Right atrium auricular region (tissue), 2 donors: Measurements from ENCODE around the gene ADAMTS16. TPM values are rescaled to one million over a fixed set of nuclear protein-coding genes. Genes with fewer than 3 reads are reported as not detected.

Experiments
- DNase-seq: peaks from one replicate; pipeline ENCODE4 v3.0.0-alpha.2; 2019; ENCODE audit warnings: low spot score
- H3K27ac ChIP-seq, 2 donors: fragments of 200-600 bp; sonication (generic); 1 replicate in 1 of 2; 2 replicates in 1 of 2; pipeline ENCODE4 v1.5.1; 2016 to 2019
- H3K27me3 ChIP-seq, 2 donors: fragments of 200-600 bp; sonication (generic); one replicate each; pipeline versions ENCODE4 v1.5.1 to v1.6.0; 2017 to 2019
- H3K36me3 ChIP-seq: fragments of 200-600 bp; sonication (generic); one replicate; pipeline ENCODE4 v1.5.1; 2016
- H3K4me1 ChIP-seq, 2 donors: fragments of 200-600 bp; sonication (generic); one replicate each; pipeline versions ENCODE4 v1.5.1 to v1.6.0; 2017 to 2019
- H3K4me3 ChIP-seq, 2 donors: fragments of 200-600 bp; sonication (generic); 1 replicate in 1 of 2; 2 replicates in 1 of 2; pipeline ENCODE4 v1.5.1; 2017 to 2019; ENCODE audit warnings: mild to moderate bottlenecking in 1 of 2, moderate library complexity in 1 of 2
- H3K9me3 ChIP-seq, 2 donors: fragments of 200-600 bp; sonication (generic); one replicate each; pipeline ENCODE4 v1.5.1; 2019
- CTCF ChIP-seq, 2 donors: fragments of 200-600 bp; sonication (generic); IDR thresholded peaks; one replicate each; pipeline ENCODE4 v1.5.1; 2019; ENCODE audit warnings: antibody characterized with exemption in 2 of 2
- total RNA-seq, 2 donors: library from RNA; depleted of rRNA; stranded (reverse); fragments of >200 nt; gene quantifications; one replicate each; pipeline ENCODE4 v1.1.0, GENCODE V29; 2016

ADAMTS16 gene
- total RNA-seq, 2 donors from 2014 or later: not detected

- H3K4me3 ChIP-seq: no peak overlapping the region
- TF ChIP-seq CTCF (IDR thresholded peaks at IDR 0.05): no peak
- DNase-seq: no peak
- no peaks in the 10 kb centered on the region for H3K36me3 ChIP-seq
- no peaks in the 10 kb centered on the region for H3K9me3 ChIP-seq
- no peaks in the 10 kb centered on the region for H3K27me3 ChIP-seq
- no peak overlapping the region for H3K27ac ChIP-seq
- H3K4me1 ChIP-seq: no peaks in the 10 kb centered on the region
Observed at GRCh38 chr5:5105531-5105930, 34.6 kb upstream of the ADAMTS16 start.

- no peaks in the 10 kb centered on the region for H3K4me1 ChIP-seq
- no peak for DNase-seq
Observed at GRCh38 chr5:5116956-5117355, 23.2 kb upstream of the ADAMTS16 start.

GRCh38 chr5:5122776-5123175, 17.4 kb upstream of the ADAMTS16 start:
- Histone ChIP-seq H3K4me1 (no peaks in the 10 kb centered on the region), H3K27ac (no peak overlapping the region)
- no peak for TF ChIP-seq CTCF (IDR thresholded peaks at IDR 0.05)

More at GRCh38 chr5:5116956-5117355, 23.2 kb upstream of the ADAMTS16 start:
- Histone ChIP-seq H3K36me3 (no peaks in the 10 kb centered on the region), H3K27ac (no peak overlapping the region), H3K4me3 (no peak overlapping the region), H3K27me3 (no peaks in the 10 kb centered on the region), H3K9me3 (peaks cover 0 to 10% of the 10 kb centered on the region in 2 donors)
- TF ChIP-seq CTCF (IDR thresholded peaks at IDR 0.05): no peak

GRCh38 chr5:5124231-5124630, 15.9 kb upstream of the ADAMTS16 start:
- Histone ChIP-seq H3K27ac (no peak overlapping the region), H3K27me3 (no peaks in the 10 kb centered on the region), H3K4me1 (no peaks in the 10 kb centered on the region), H3K4me3 (no peak overlapping the region), H3K9me3 (no peaks in the 10 kb centered on the region), H3K36me3 (no peaks in the 10 kb centered on the region)
- no peak for TF ChIP-seq CTCF (IDR thresholded peaks at IDR 0.05)
- DNase-seq: no peak

More at GRCh38 chr5:5122776-5123175, 17.4 kb upstream of the ADAMTS16 start:
- H3K36me3 ChIP-seq: no peaks in the 10 kb centered on the region
- no peaks in the 10 kb centered on the region for H3K27me3 ChIP-seq
- no peak overlapping the region for H3K4me3 ChIP-seq
- no peak for DNase-seq
- H3K9me3 ChIP-seq: peaks cover 0 to 3% of the 10 kb centered on the region in 2 donors

GRCh38 chr5:5126444-5126843, 13.7 kb upstream of the ADAMTS16 start:
- TF ChIP-seq CTCF (IDR thresholded peaks at IDR 0.05): no peak
- Histone ChIP-seq H3K27me3 (no peaks in the 10 kb centered on the region), H3K4me1 (no peaks in the 10 kb centered on the region), H3K9me3 (no peaks in the 10 kb centered on the region), H3K4me3 (no peak overlapping the region), H3K27ac (no peak overlapping the region), H3K36me3 (no peaks in the 10 kb centered on the region)
- DNase-seq: no peak

- Histone ChIP-seq H3K4me1 (no peaks in the 10 kb centered on the region), H3K27ac (no peak overlapping the region), H3K36me3 (no peaks in the 10 kb centered on the region), H3K9me3 (no peaks in the 10 kb centered on the region), H3K27me3 (no peaks in the 10 kb centered on the region), H3K4me3 (no peak overlapping the region)
- no peak for TF ChIP-seq CTCF (IDR thresholded peaks at IDR 0.05)
- no peak for DNase-seq
Observed at GRCh38 chr5:5128766-5129165, 11.4 kb upstream of the ADAMTS16 start.
